NOMO-1 treated with DMSO at 0.1 percent for 48 hours (cell line): ENCODE measurements around the gene CCDC127.
"Not testable (repeated sequence)": the region's sequence is repeated elsewhere in the genome, so short reads cannot be mapped to it uniquely, and the experiment has no call there.

Experiments used
- DNase-seq: peaks from one replicate; lab custom pipeline; 2025; ENCODE audit not compliant: unreplicated experiment; lab: John Stamatoyannopoulos, UW

The CCDC127 gene

DNA sequence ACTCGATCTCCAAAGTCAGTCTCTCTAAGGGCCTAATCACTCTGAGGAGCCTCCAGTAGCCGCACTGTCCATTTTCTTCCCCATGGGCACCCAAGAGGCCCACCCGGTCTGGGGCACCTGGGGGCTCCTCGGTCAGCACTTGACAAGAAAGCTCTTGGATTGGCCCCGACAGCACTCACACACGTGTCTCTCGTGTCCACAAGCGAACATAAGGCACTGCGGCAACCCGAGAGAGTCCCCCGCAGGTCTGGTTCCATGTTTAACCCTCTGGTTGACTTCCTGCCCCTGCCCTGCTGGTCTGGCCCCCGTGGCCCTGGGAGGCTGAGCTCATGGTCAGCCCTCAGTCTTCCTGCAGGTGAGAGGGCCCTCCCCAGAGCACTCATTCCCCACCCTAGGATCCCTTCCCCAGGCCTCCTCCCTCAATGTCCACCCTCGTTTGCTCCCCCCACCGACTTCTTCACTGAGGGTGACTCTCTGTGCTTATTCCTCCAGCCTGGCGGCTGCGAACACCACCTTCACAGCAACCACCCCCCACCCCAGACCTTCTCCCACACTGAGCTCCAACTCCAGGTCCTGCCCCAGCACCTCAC, 43.0 kb downstream of the CCDC127 start:
- no peak for DNase-seq

DNA sequence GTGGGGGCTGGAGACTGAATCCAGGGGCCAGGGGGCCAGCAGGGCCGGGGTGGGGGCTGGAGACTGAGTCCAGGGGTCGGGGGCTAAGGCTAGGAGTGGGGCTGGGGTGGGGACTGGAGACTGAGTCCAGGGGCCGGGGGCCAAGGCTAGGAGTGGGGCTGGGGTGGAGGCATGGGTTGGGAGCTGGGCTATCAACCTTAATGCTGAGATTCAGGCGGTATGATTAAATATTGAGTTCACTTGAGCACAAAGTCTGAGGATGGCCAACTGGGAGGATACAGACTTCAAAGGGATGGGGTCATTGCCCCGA, 43.7 kb downstream of the CCDC127 start:
- DNase-seq, result no peak

GRCh38 chr5:173392-174290, 44.3 kb downstream of the CCDC127 start:
- DNase-seq, result no peak

GRCh38 chr5:172841-173251, 45.1 kb downstream of the CCDC127 start:
- DNase-seq, result no peak

DNA sequence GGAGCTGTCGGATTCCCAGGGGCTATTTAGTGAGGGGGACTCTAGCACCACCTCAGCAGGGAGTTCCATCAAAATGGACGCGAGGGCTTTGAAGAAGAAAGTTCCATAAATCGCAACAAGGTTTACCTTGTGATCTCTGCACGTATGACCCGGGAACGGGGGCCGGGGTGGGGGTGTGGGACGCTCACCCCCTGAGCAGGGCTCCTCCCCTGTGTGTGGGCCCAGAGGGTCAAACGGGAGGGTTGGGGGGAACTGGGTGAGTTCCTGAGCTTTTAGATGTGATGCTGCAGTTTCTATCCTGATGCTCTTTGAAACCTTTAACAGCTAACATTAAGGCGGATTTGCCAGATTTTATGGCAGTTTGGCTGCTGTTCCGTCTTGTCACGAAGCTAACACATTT, 45.5 kb downstream of the CCDC127 start:
- DNase-seq, result no peak

DNA sequence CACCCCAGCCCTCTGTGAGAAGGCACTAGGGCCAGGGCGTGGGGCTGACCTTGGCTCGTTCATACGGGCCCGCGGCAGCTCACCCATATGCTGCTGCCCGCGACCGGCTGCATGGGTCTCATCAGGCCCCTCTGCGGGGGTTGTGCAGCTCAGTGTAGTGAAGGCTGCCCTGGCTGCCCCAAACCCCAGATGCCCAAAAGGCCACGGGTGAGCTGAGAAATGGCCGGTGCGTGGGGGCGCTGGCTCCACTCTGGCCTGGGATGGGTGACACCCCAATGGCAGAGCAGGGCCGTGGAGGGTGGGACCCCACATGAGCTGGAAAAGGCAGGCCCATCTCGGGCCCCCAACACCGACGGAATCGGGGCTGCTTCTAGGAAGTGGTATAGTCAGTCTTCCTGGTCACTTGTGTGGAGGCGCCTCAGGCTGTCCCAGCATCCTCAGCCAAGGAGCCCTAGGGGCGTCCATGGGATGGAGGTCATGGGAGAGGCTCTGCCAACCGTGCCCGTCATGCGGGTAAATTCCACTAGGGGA, 46.1 kb downstream of the CCDC127 start:
- no peak for DNase-seq

- DNase-seq, result no peak
Observed at GRCh38 chr5:170971-171800, 46.8 kb downstream of the CCDC127 start.

GRCh38 chr5:169728-170094, 48.2 kb downstream of the CCDC127 start:
- no peak for DNase-seq

DNA sequence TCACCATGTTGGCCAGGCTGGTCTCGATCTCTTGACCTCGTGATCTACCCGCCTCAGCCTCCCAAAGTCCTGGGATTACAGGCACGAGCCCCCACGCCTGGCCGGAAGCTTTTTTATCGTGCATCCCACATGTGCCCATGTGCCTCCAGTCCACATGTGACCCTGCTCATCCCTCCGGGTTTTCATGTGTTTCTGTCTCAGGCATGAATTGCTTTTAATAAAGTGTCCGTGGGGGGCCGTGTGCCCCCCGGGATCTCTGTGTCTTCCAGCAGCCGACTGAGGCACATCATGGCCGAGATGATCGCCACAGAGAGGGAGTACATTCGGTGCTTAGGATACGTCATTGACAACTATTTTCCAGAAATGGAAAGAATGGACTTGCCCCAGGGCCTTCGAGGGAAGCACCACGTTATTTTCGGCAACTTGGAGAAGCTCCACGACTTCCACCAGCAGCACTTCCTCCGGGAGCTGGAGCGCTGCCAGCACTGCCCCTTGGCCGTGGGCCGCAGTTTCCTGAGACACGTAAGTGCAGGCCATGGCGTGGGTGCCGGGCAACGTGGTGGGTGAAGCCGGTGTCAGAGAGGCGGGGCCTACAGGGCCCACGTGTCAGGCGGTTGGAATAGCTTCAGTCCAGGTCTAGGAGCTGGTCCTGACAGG, 48.8 kb downstream of the CCDC127 start:
- no peak for DNase-seq

DNA sequence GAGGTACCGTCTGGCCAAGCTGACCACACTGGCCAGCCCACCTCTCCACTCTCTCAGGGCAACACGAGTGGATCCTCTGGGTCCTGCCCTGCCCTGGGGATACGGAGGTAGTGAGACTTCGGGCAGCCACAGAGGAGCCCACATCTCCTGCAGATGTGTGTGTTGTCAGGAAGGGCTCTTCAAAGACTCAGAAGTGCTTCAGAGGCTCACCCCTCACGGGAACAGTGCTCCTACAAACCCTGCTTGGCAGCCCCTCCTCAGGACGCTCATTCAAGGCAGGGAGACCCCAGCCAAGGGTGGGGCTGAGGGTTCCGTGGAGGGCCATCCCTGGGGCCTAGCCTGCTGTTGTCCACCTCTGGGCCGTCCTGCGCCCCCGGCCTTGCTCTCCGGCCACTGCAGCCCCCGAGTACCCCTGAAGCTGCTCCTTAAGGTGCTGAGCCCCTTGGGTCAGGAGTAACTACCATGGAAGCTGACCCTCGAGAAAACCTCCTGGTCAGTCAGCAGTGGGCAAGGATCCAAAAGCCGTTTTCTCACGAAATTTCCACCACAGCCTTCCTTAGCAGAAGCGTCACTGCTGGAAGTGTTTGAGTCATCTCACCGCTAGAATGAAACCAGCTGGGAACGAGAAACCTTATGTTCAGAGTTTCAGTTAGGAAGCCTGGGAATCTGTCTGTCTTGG, 49.8 kb downstream of the CCDC127 start:
- no peak for DNase-seq

DNA sequence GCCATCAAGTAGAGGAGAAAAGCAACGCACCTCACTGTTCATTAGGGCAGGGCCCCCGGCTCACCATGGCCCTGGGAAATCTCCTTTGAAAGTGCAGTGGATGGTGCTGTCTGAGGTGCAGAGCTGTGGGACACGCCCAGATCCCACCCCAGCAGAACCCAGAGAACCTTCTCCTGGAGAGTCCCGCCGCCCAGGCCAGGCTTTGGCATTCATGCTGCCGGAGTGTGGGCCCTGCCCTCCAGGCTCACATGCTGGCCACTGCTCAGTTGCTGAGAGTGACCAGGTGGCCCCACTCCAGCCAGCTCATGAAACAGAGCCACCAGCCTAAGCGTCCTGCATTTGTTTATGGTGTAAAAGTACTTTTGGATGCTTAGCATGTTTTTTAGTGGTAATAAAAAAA, 50.4 kb downstream of the CCDC127 start:
- no peak for DNase-seq

- no peak for DNase-seq
Observed at GRCh38 chr5:166441-167372, 51.2 kb downstream of the CCDC127 start.

DNA sequence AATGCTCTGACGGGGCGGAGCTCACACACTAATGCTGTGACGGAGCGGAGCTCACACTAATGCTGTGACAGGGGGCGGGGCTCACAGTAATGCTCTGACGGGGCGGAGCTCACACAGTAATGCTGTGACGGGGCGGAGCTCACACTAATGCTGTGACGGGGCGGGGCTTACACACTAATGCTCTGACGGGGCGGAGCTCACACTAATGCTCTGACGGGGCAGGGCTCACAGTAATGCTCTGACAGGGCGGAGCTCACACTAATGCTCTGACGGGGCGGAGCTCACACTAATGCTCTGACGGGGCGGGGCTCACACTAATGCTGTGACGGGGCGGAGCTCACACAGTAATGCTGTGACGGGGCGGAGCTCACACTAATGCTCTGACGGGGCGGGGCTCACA, 53.2 kb downstream of the CCDC127 start:
- DNase-seq, result not testable (repeated sequence)

GRCh38 chr5:164244-164643, 53.7 kb downstream of the CCDC127 start:
- no peak for DNase-seq

DNA sequence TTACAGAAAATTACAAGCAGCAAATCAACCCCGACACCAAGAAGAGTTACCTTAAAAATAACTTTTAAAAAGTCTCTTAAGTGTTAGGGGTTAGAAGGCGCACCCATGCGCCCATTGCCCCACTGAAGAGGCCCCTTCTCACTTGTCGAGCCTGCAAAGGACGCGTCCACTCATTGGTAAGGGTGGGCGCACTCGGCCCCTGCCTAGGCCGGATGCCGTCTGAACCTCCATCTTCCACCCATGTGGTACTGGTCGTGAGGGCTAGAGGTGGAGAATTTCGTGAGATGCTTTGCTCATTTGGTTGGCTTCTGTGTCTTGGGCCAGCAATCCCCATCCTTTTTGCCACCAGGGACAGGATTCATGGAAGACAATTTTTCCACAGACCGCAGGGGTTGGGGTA, 54.1 kb downstream of the CCDC127 start:
- DNase-seq, result no peak

- no peak for DNase-seq
Observed at GRCh38 chr5:163338-163620, 54.7 kb downstream of the CCDC127 start.

- DNase-seq, result no peak
Observed at GRCh38 chr5:162565-163337, 55.2 kb downstream of the CCDC127 start.

- DNase-seq, result no peak
Observed at GRCh38 chr5:162190-162564, 55.8 kb downstream of the CCDC127 start.

GRCh38 chr5:161803-162110, 56.2 kb downstream of the CCDC127 start:
- DNase-seq, result no peak
